ENCODE data around the gene SCLT1.

DNA sequence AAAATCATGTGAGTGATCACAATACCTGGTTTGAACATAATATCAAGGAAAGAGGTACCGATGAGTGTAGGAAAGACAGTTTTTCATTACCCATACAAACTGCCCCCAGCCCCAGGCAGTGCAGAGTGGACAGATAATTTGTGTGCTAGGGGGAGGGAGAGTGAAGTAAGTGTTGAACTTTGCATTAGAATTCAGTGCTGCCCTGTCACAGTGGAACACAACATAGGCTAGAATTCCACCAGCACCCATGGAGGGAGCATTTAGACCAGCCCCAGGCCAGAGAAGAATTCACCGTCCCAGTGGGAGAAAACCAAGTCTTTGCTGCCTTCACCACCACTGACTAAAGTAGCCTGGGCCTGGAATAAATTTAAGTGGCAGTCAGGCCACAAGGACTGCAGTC lies 107.3 kb downstream of the SCLT1 start:
- TF ChIP-seq, protein P1, sequence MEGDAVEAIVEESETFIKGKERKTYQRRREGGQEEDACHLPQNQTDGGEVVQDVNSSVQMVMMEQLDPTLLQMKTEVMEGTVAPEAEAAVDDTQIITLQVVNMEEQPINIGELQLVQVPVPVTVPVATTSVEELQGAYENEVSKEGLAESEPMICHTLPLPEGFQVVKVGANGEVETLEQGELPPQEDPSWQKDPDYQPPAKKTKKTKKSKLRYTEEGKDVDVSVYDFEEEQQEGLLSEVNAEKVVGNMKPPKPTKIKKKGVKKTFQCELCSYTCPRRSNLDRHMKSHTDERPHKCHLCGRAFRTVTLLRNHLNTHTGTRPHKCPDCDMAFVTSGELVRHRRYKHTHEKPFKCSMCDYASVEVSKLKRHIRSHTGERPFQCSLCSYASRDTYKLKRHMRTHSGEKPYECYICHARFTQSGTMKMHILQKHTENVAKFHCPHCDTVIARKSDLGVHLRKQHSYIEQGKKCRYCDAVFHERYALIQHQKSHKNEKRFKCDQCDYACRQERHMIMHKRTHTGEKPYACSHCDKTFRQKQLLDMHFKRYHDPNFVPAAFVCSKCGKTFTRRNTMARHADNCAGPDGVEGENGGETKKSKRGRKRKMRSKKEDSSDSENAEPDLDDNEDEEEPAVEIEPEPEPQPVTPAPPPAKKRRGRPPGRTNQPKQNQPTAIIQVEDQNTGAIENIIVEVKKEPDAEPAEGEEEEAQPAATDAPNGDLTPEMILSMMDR (IDR thresholded peaks at IDR 0.05), result no peak
- no peak for TF ChIP-seq EZH2 (IDR thresholded peaks at IDR 0.05; ENCODE audit: borderline replicate concordance, insufficient read depth, low read depth, low read length, poor library complexity, severe bottlenecking)

Data from B cell (primary cell).